GM12865 (cell line): Measurements from ENCODE around the gene WDR20.

Experiments used
- DNase-seq: peaks from one replicate; pipeline ENCODE4 v3.0.0; 2010; ENCODE audit warnings: low read depth
- H3K4me3 ChIP-seq: 2 replicates; pipeline ENCODE4 v1.5.1; 2011; ENCODE audit warnings: mild to moderate bottlenecking, low read depth, low read length, control low read depth
- TF ChIP-seq, protein P1 (sequence below): IDR thresholded peaks from 2 replicates; pipeline ENCODE4 v1.5.1; 2011; ENCODE audit warnings: low read length, control low read depth, low read depth, inconsistent platforms; ENCODE audit not compliant: insufficient read depth; ENCODE audit errors: missing control alignments

The WDR20 gene

DNA sequence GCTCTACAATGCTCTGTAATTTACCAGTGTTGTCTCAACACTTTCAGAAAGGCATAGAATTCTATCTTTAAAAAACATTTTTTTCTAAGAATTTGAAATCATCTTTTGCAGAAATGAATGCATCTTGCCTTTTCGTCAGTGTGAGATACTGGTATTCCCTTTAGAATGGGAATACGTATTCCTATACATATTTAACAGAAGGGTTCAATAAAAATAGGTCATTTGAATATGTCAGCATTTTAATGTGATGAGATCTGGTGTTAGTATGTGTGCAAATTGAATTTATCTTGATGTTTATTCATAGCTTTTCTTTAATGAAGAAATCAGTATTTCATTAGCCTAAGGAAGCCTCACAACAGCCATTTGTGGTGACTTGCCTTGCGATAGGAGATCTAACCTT, 44.2 kb downstream of the WDR20 start:
- no peak for DNase-seq
- no peak overlapping the region for H3K4me3 ChIP-seq
- TF ChIP-seq, protein P1, sequence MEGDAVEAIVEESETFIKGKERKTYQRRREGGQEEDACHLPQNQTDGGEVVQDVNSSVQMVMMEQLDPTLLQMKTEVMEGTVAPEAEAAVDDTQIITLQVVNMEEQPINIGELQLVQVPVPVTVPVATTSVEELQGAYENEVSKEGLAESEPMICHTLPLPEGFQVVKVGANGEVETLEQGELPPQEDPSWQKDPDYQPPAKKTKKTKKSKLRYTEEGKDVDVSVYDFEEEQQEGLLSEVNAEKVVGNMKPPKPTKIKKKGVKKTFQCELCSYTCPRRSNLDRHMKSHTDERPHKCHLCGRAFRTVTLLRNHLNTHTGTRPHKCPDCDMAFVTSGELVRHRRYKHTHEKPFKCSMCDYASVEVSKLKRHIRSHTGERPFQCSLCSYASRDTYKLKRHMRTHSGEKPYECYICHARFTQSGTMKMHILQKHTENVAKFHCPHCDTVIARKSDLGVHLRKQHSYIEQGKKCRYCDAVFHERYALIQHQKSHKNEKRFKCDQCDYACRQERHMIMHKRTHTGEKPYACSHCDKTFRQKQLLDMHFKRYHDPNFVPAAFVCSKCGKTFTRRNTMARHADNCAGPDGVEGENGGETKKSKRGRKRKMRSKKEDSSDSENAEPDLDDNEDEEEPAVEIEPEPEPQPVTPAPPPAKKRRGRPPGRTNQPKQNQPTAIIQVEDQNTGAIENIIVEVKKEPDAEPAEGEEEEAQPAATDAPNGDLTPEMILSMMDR = no peak

DNA sequence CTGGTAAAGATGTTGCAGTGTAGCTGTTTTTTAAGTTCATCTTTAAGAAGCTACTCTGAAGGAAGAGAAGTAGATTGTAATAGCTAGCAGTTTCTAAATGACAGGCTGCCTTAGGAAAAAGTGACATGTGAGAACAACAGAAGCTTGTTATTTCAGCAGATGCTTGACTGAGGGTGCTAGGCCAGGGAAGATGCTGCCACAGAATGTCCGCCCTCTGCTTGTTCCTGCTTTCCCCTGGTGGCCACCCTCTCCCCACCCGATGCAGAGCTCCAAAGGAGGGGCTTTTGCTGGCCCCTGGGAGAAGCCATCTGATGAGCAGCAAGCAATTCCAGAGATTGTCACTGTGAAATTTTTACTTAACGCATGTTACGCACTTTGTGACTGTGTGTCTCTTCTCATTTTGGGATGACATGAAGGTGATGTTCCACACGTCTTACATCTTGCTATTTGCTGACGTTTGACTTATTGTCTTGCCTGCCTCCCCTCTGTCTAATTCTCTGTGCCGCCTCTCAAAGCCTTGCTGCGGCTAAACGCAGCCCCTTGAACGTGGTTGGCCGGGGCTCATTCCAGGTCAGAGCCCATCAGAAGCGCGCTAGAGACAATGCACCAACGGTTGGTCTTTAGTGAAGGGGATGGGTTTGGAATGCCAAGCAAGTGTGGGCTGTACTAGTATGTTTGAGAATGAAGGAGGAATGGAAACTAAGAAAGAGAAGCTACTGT, 44.8 kb downstream of the WDR20 start:
- TF ChIP-seq, protein P1 = no peak
- no peak for DNase-seq
- H3K4me3 ChIP-seq = no peak overlapping the region

- H3K4me3 ChIP-seq = no peak overlapping the region
- TF ChIP-seq, protein P1 = no peak
- no peak for DNase-seq
Measured at GRCh38 chr14:102185360-102185759, 45.7 kb downstream of the WDR20 start.

DNA sequence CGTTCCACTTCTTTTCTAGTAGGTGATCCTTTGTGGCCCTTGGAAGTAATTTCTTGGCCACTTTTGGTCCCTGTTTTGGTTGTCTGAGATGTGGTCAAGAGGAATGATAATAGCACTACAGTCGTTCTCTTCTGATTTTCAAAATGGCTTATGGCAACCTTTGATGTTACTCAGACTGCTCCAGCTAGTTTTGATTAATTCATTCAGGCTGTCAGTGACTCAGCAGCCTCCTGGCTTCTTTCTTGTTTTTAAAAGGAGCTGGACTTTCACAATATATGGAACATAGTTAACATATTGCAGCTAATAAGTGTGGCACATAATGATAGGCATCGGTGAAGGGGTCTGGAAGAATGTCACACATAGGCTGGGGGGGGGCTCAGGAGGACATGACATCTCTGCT, 47.3 kb downstream of the WDR20 start:
- TF ChIP-seq, protein P1 = no peak
- H3K4me3 ChIP-seq = no peak overlapping the region
- no peak for DNase-seq

- TF ChIP-seq, protein P1 = no peak
- no peak overlapping the region for H3K4me3 ChIP-seq
- no peak for DNase-seq
Measured at GRCh38 chr14:102187568-102188001, 47.9 kb downstream of the WDR20 start.

GRCh38 chr14:102188187-102188586, 48.5 kb downstream of the WDR20 start:
- no peak for DNase-seq
- H3K4me3 ChIP-seq = no peak overlapping the region
- TF ChIP-seq, protein P1 = no peak

GRCh38 chr14:102189874-102190273, 50.2 kb downstream of the WDR20 start:
- TF ChIP-seq, protein P1 = no peak
- H3K4me3 ChIP-seq = no peak overlapping the region
- DNase-seq = no peak
